OCI-LY1 (cell line): Measurements from ENCODE around the gene NUP98.

Source experiments
- H2AFZ ChIP-seq: fragments of 200-600 bp; sonication (generic), shearing (Covaris generic); 2 replicates; pipeline ENCODE4 v1.6.0; 2014; ENCODE audit warnings: antibody characterized with exemption, mild to moderate bottlenecking, low read length
- H3F3A ChIP-seq: fragments of 200-600 bp; sonication (generic), shearing (Covaris generic); 2 replicates; pipeline ENCODE4 v1.6.0; 2014; ENCODE audit warnings: mild to moderate bottlenecking, antibody characterized with exemption, low read length, moderate library complexity; ENCODE audit not compliant: insufficient read depth
- H3K27ac ChIP-seq: fragments of 200-600 bp; sonication (generic); 2 replicates; pipeline ENCODE4 v1.5.1; 2014; ENCODE audit warnings: low read length, mixed run types, mild to moderate bottlenecking, low read depth; ENCODE audit not compliant: poor library complexity, severe bottlenecking
- H3K27me3 ChIP-seq: fragments of 200-600 bp; sonication (generic); 2 replicates; pipeline ENCODE4 v1.6.0; 2014; ENCODE audit warnings: antibody characterized with exemption, mild to moderate bottlenecking, low read length, moderate library complexity; ENCODE audit not compliant: insufficient read depth
- H3K36me3 ChIP-seq: fragments of 200-600 bp; sonication (generic); 2 replicates; pipeline ENCODE4 v1.6.1; 2014; ENCODE audit warnings: mild to moderate bottlenecking, antibody characterized with exemption, low read length, moderate library complexity, mixed read lengths; ENCODE audit not compliant: insufficient read depth
- H3K4me1 ChIP-seq: fragments of 200-600 bp; sonication (generic); 2 replicates; pipeline ENCODE4 v1.5.1; 2014; ENCODE audit warnings: mild to moderate bottlenecking, low read length, moderate library complexity; ENCODE audit not compliant: insufficient read depth, severe bottlenecking
- H3K4me2 ChIP-seq: fragments of 200-600 bp; sonication (generic), shearing (Covaris generic); 2 replicates; pipeline ENCODE4 v1.6.1; 2014; ENCODE audit warnings: low read length
- H3K4me3 ChIP-seq: fragments of 200-600 bp; sonication (generic); 2 replicates; pipeline ENCODE4 v1.5.1; 2014; ENCODE audit warnings: low read length, low read depth, mild to moderate bottlenecking, mixed read lengths; ENCODE audit not compliant: poor library complexity, severe bottlenecking
- H3K79me2 ChIP-seq: fragments of 200-600 bp; shearing (Covaris generic); 2 replicates; pipeline ENCODE4 v1.6.1; 2016; ENCODE audit warnings: mixed run types, low read length, mixed read lengths; ENCODE audit not compliant: insufficient read depth
- H3K9ac ChIP-seq: fragments of 200-600 bp; sonication (generic), shearing (Covaris generic); 2 replicates; pipeline ENCODE4 v1.6.1; 2014; ENCODE audit warnings: mild to moderate bottlenecking, low read length, mixed read lengths
- H3K9me2 ChIP-seq: fragments of 200-600 bp; sonication (generic), shearing (Covaris generic); 2 replicates; pipeline ENCODE4 v1.6.1; 2014; ENCODE audit warnings: low read depth, mild to moderate bottlenecking, low read length, mixed read lengths
- H3K9me3 ChIP-seq: fragments of 200-600 bp; shearing (Covaris generic); 2 replicates; pipeline ENCODE4 v1.6.1; 2014; ENCODE audit warnings: low read length, mixed read lengths
- H4K20me1 ChIP-seq: fragments of 200-600 bp; sonication (generic), shearing (Covaris generic); 2 replicates; pipeline ENCODE4 v1.6.0; 2016; ENCODE audit warnings: mild to moderate bottlenecking, low read length; ENCODE audit not compliant: insufficient read depth
- CTCF ChIP-seq: fragments of 200-600 bp; sonication (generic), shearing (Covaris generic); IDR thresholded peaks from 2 replicates; pipeline ENCODE4 v1.5.1; 2017; ENCODE audit warnings: mild to moderate bottlenecking, antibody characterized with exemption, low read length, moderate library complexity, mixed read lengths
- EZH2 ChIP-seq: fragments of 200-600 bp; sonication (generic), shearing (Covaris generic); IDR thresholded peaks from 2 replicates; pipeline ENCODE4 v1.8.0; 2017; ENCODE audit warnings: borderline replicate concordance, mixed run types, mild to moderate bottlenecking, antibody characterized with exemption, low read length, moderate library complexity, mixed read lengths

The NUP98 gene

GRCh38 chr11:3712274-3712673 is 85.1 kb downstream of the NUP98 start:
- no peak overlapping the region for H3K27ac ChIP-seq
- H3K4me2 ChIP-seq, result no peak overlapping the region
- no peak overlapping the region for H2AFZ ChIP-seq
- no peaks in the 10 kb centered on the region for H3K9me3 ChIP-seq
- no peak overlapping the region for H3K4me3 ChIP-seq
- no peaks in the 10 kb centered on the region for H4K20me1 ChIP-seq
- H3K9me2 ChIP-seq, result no peaks in the 10 kb centered on the region
- H3F3A ChIP-seq, result 0 out of 2 replicates have a peak, but pooled peaks cover 3% of the 10 kb centered on the region
- TF ChIP-seq CTCF (no peak), EZH2 (no peak)
- H3K79me2 ChIP-seq, result no peaks in the 10 kb centered on the region
- no peak overlapping the region for H3K9ac ChIP-seq
- H3K36me3 ChIP-seq, result peaks cover 90% of the 10 kb centered on the region
- no peaks in the 10 kb centered on the region for H3K4me1 ChIP-seq
- no peaks in the 10 kb centered on the region for H3K27me3 ChIP-seq

- H3K9me2 ChIP-seq, result no peaks in the 10 kb centered on the region
- no peak overlapping the region for H3K9ac ChIP-seq
- no peaks in the 10 kb centered on the region for H3K9me3 ChIP-seq
- no peak overlapping the region for H3K27ac ChIP-seq
- no peak for TF ChIP-seq EZH2
- TF ChIP-seq CTCF, result no peak
- no peak overlapping the region for H3K4me3 ChIP-seq
- H3F3A ChIP-seq, result 0 out of 2 replicates have a peak, but pooled peaks cover 3% of the 10 kb centered on the region
- no peak overlapping the region for H2AFZ ChIP-seq
- no peak overlapping the region for H3K4me2 ChIP-seq
- no peaks in the 10 kb centered on the region for H3K27me3 ChIP-seq
- no peaks in the 10 kb centered on the region for H3K79me2 ChIP-seq
- no peaks in the 10 kb centered on the region for H3K4me1 ChIP-seq
- no peaks in the 10 kb centered on the region for H4K20me1 ChIP-seq
- peaks cover 88% of the 10 kb centered on the region for H3K36me3 ChIP-seq
Observed at GRCh38 chr11:3710485-3711259, 86.7 kb downstream of the NUP98 start.

GRCh38 chr11:3709977-3710376 is 87.4 kb downstream of the NUP98 start:
- Histone ChIP-seq H3K79me2 (no peaks in the 10 kb centered on the region), H3K9me2 (no peaks in the 10 kb centered on the region), H3K4me1 (no peaks in the 10 kb centered on the region), H2AFZ (no peak overlapping the region), H3K9ac (no peak overlapping the region), H4K20me1 (no peaks in the 10 kb centered on the region), H3F3A (0 out of 2 replicates have a peak, but pooled peaks cover 3% of the 10 kb centered on the region), H3K9me3 (no peaks in the 10 kb centered on the region), H3K36me3 (peaks cover 88% of the 10 kb centered on the region), H3K27ac (no peak overlapping the region), H3K4me3 (no peak overlapping the region), H3K4me2 (no peak overlapping the region), H3K27me3 (no peaks in the 10 kb centered on the region)
- TF ChIP-seq EZH2 (no peak), CTCF (no peak)
